ENCODE data around the gene GFOD2. TPM values are rescaled to one million over a fixed set of nuclear protein-coding genes. Genes with fewer than 3 reads are reported as not detected.

GFOD2 gene
- total RNA-seq, 2 experiments from 2014 or later = 16.2 to 18.0 TPM

DNA sequence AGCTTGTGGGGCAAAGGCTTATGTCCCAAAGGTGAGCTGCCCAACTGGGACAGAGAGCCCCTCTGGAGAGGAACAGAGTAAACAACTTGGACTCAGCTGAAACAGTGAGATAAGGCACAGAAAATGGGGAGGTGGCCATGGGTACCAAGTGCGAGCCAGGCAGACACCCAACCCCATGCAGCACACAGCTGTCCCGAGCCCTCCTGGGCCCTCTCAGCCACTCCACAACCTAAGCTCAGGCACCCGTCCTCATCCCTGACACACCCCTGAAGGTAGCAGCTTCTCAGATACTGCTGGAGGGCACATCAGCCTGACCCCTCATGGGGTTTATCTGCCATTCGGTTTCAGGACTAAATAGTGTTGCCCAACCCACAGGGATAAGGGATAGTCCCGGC lies 4.8 kb upstream of the GFOD2 start:
- H3K4me3 ChIP-seq (ENCODE audit: low read depth, low read length, poor library complexity, severe bottlenecking) = no peak overlapping the region
- peaks cover 18% of the 10 kb centered on the region for H3K4me1 ChIP-seq (ENCODE audit: insufficient read depth, low read length, poor library complexity, severe bottlenecking)
- no peak for DNase-seq (ENCODE audit: low spot score)
- CTCF ChIA-PET (ENCODE audit: unreplicated experiment) = no interaction called here
- H3K9me2 ChIP-seq (ENCODE audit: insufficient read depth, low read length) = no peaks in the 10 kb centered on the region
- TF ChIP-seq, protein P1, sequence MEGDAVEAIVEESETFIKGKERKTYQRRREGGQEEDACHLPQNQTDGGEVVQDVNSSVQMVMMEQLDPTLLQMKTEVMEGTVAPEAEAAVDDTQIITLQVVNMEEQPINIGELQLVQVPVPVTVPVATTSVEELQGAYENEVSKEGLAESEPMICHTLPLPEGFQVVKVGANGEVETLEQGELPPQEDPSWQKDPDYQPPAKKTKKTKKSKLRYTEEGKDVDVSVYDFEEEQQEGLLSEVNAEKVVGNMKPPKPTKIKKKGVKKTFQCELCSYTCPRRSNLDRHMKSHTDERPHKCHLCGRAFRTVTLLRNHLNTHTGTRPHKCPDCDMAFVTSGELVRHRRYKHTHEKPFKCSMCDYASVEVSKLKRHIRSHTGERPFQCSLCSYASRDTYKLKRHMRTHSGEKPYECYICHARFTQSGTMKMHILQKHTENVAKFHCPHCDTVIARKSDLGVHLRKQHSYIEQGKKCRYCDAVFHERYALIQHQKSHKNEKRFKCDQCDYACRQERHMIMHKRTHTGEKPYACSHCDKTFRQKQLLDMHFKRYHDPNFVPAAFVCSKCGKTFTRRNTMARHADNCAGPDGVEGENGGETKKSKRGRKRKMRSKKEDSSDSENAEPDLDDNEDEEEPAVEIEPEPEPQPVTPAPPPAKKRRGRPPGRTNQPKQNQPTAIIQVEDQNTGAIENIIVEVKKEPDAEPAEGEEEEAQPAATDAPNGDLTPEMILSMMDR (conservative IDR thresholded peaks at IDR 0.05; ENCODE audit: low read length) = no peak
- BruUV-seq (replicated peaks) = no TSS peak
- H2AFZ ChIP-seq (ENCODE audit: low read length) = no peak overlapping the region
- H3K36me3 ChIP-seq (ENCODE audit: insufficient read depth, low read length) = peaks cover 41% of the 10 kb centered on the region
- POLR2A ChIA-PET = interaction anchor here (0.9 kb wide), 1 partner anchor 169 kb away, joined by 3 read pairs; the partner anchor contains the start of gene PSKH1
- H3K9me3 ChIP-seq (ENCODE audit: low read length) = no peaks in the 10 kb centered on the region
- no peaks in the 10 kb centered on the region for H4K20me1 ChIP-seq (ENCODE audit: insufficient read depth, low read length)
- H3K79me2 ChIP-seq (ENCODE audit: insufficient read depth, low read depth, low read length) = peaks cover under 1% of the 10 kb centered on the region; the same call in 1 of the 2 replicates
- H3K4me2 ChIP-seq (ENCODE audit: low read length) = no peak overlapping the region
- H3K27ac ChIP-seq (ENCODE audit: low read depth, low read length, poor library complexity, severe bottlenecking) = no peak overlapping the region
- intact Hi-C loops (cut with micrococcal nuclease; ENCODE audit: unreplicated experiment) = no loop called here

DNA sequence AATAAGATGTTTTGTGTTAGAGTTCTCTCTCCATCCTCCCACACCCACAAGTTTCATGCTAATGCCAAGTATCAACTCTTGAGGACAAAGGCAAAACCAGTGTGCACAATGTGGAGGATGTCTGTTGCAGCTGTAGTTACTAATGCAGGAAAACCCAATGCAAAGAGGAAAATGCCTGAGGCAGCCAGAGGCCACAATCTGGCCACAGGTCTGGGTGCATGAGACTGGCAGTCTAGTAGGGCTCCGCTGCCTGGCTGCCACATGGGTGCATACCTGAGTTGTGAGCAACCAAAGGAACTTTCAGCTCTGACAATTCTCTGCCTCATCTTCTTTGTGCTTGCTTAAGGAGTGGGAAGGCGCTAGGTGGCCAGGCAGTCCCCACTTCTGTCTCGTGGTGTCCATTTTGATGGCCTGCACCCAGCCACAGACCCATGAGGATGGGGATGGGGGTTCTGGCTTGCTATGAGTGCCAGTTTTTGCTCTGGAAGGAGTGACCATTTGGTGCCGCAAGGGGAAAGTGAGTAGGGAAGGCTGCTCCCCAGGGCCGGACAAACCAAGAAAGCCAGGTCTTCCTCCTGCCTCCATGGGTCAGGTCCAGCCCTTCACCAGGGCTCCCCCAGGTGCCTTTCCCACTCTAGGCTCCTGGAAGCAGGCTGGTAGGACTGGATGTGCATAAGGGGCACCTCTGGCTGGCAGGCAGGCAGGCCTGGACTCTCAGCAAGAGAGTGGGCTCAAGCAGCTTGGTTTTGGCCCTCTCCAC lies 4.2 kb upstream of the GFOD2 start:
- no peak overlapping the region for H3K27ac ChIP-seq (ENCODE audit: low read depth, low read length, poor library complexity, severe bottlenecking)
- BruUV-seq (replicated peaks) = no TSS peak
- peaks cover 35% of the 10 kb centered on the region for H3K36me3 ChIP-seq (ENCODE audit: insufficient read depth, low read length)
- no peaks in the 10 kb centered on the region for H3K9me2 ChIP-seq (ENCODE audit: insufficient read depth, low read length)
- H3K9me3 ChIP-seq (ENCODE audit: low read length) = no peaks in the 10 kb centered on the region
- H3K4me3 ChIP-seq (ENCODE audit: low read depth, low read length, poor library complexity, severe bottlenecking) = no peak overlapping the region
- no peak for DNase-seq (ENCODE audit: low spot score)
- CTCF ChIA-PET (ENCODE audit: unreplicated experiment) = no interaction called here
- no peaks in the 10 kb centered on the region for H4K20me1 ChIP-seq (ENCODE audit: insufficient read depth, low read length)
- TF ChIP-seq EZH2phosphoT487 (IDR thresholded peaks at IDR 0.05; ENCODE audit: borderline replicate concordance, low read depth, low read length) = no peak
- TF ChIP-seq, protein P1 (conservative IDR thresholded peaks at IDR 0.05; ENCODE audit: low read length) = no peak
- POLR2A ChIA-PET = interaction anchor here (0.9 kb wide), 1 partner anchor 170 kb away, joined by 3 read pairs; the partner anchor contains the start of gene PSKH1
- no peak overlapping the region for H2AFZ ChIP-seq (ENCODE audit: low read length)
- H3K79me2 ChIP-seq (ENCODE audit: insufficient read depth, low read depth, low read length) = peaks cover 6% of the 10 kb centered on the region; the same call in 1 of the 2 replicates
- H3K4me1 ChIP-seq (ENCODE audit: insufficient read depth, low read length, poor library complexity, severe bottlenecking) = peaks cover 19% of the 10 kb centered on the region
- no peak overlapping the region for H3K4me2 ChIP-seq (ENCODE audit: low read length)
- intact Hi-C loops (cut with micrococcal nuclease; ENCODE audit: unreplicated experiment) = no loop called here

DNA sequence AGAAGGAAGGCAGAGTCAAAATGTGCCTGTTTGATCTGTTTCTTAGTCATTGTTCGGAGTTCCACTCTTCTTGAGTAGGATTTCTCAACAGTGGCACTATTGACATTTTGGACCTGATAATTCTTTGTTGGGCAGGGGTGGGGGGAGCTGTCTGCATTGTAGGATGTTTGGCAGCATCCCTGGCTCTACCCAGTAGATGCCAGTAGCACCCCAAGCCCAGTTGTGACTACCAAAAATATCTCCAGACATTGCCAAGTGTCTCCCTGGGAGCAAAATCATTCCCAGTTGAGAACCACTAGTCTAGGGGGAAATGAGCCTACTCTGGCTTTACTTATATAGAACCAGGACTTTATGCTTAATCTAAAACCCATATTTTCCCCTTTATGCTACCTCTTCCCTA lies 1.1 kb upstream of the GFOD2 start:
- ChIA-PET CTCF (ENCODE audit: unreplicated experiment) (no interaction called here), POLR2A (interaction anchor here (0.7 to 1.4 kb wide), 2 partner anchors 113 to 320 kb away, joined by 3 to 4 read pairs; no protein-coding TSS in a partner anchor)
- intact Hi-C loops (cut with micrococcal nuclease; ENCODE audit: unreplicated experiment) = no loop called here
- no TSS peak for BruUV-seq (replicated peaks)
- TF ChIP-seq, protein P1 (conservative IDR thresholded peaks at IDR 0.05; ENCODE audit: low read length) = no peak
- no peak for TF ChIP-seq EZH2phosphoT487 (IDR thresholded peaks at IDR 0.05; ENCODE audit: borderline replicate concordance, low read depth, low read length)
- peaks cover 32% of the 10 kb centered on the region for H3K4me1 ChIP-seq (ENCODE audit: insufficient read depth, low read length, poor library complexity, severe bottlenecking)
- H3K4me2 ChIP-seq (ENCODE audit: low read length) = peak overlapping the region; percentile 94
- no peaks in the 10 kb centered on the region for H3K9me2 ChIP-seq (ENCODE audit: insufficient read depth, low read length)
- H3K9me3 ChIP-seq (ENCODE audit: low read length) = no peaks in the 10 kb centered on the region
- H3K79me2 ChIP-seq (ENCODE audit: insufficient read depth, low read depth, low read length) = peaks cover 29% of the 10 kb centered on the region
- no peak for DNase-seq (ENCODE audit: low spot score)
- peak overlapping the region; percentile 76 for H3K4me3 ChIP-seq (ENCODE audit: low read depth, low read length, poor library complexity, severe bottlenecking)
- peaks cover 30% of the 10 kb centered on the region for H3K36me3 ChIP-seq (ENCODE audit: insufficient read depth, low read length)
- H2AFZ ChIP-seq (ENCODE audit: low read length) = peak overlapping the region; percentile 67; the same call in 1 of the 2 replicates
- peak overlapping the region; percentile 63 for H3K27ac ChIP-seq (ENCODE audit: low read depth, low read length, poor library complexity, severe bottlenecking)
- H4K20me1 ChIP-seq (ENCODE audit: insufficient read depth, low read length) = no peaks in the 10 kb centered on the region

Measured in OCI-LY7 (cell line).